Measurements from ENCODE around the gene AK8.

- no peak for TF ChIP-seq POLR2A (IDR thresholded peaks at IDR 0.05)
- TF ChIP-seq CTCF (IDR thresholded peaks at IDR 0.05): no peak
Observed at GRCh38 chr9:132730054-132731033, 147.7 kb downstream of the AK8 start.
